GM19193 (cell line): ENCODE results near the gene OR51B6.

Experiments used
- POLR2A ChIP-seq: IDR thresholded peaks from 4 replicates; pipeline ENCODE4 v1.6.1; 2011; ENCODE audit not compliant: insufficient read depth, insufficient read length; ENCODE audit errors: extremely low read depth

Gene OR51B6

GRCh38 chr11:5351208-5351607 lies at the start of gene OR51B6:
Gene OR51B6 (plus strand): TSS chr11:5351508. CDS start chr11:5351508, 0 bp downstream.
- TF ChIP-seq POLR2A: no peak

- TF ChIP-seq POLR2A: no peak
These were observed 49.5 kb upstream of the OR51B6 start, which contains the start of gene OR51B4 for GRCh38 chr11:5301846-5302245. Gene OR51B4 (minus strand): TSS chr11:5301946. CDS start chr11:5301946, 0 bp downstream.

GRCh38 chr11:5303626-5304025 lies 47.7 kb upstream of the OR51B6 start:
- no peak for TF ChIP-seq POLR2A

GRCh38 chr11:5304046-5304445 lies 47.3 kb upstream of the OR51B6 start:
- TF ChIP-seq POLR2A: no peak

- TF ChIP-seq POLR2A: no peak
These were observed 43.9 kb upstream of the OR51B6 start for GRCh38 chr11:5307256-5308019.

- TF ChIP-seq POLR2A: no peak
These were observed 40.9 kb upstream of the OR51B6 start for GRCh38 chr11:5310423-5310822.

- TF ChIP-seq POLR2A: no peak
These were observed 34.0 kb upstream of the OR51B6 start for GRCh38 chr11:5317292-5317691.

GRCh38 chr11:5324197-5324596 lies 27.1 kb upstream of the OR51B6 start, which contains the start of gene OR51B2:
Gene OR51B2 (minus strand): TSS chr11:5324297. CDS start chr11:5324297, 0 bp downstream.
- no peak for TF ChIP-seq POLR2A

GRCh38 chr11:5335170-5335569 lies 16.1 kb upstream of the OR51B6 start:
- no peak for TF ChIP-seq POLR2A

- TF ChIP-seq POLR2A: no peak
These were observed 15.0 kb upstream of the OR51B6 start for GRCh38 chr11:5336331-5336730.

GRCh38 chr11:5339771-5340322 lies 11.5 kb upstream of the OR51B6 start:
- no peak for TF ChIP-seq POLR2A

GRCh38 chr11:5343474-5344335 lies 7.6 kb upstream of the OR51B6 start, which contains the start of gene OR51B5:
Gene OR51B5 (minus strand): TSS chr11:5343524. CDS start chr11:5343524, 0 bp downstream.
- TF ChIP-seq POLR2A: no peak

- no peak for TF ChIP-seq POLR2A
These were observed 5.5 kb upstream of the OR51B6 start for GRCh38 chr11:5345831-5346230.

GRCh38 chr11:5348551-5349194 lies 2.6 kb upstream of the OR51B6 start:
- TF ChIP-seq POLR2A: no peak

GRCh38 chr11:5349550-5349949 lies 1.8 kb upstream of the OR51B6 start:
- TF ChIP-seq POLR2A: no peak

- TF ChIP-seq POLR2A: no peak
These were observed 10.8 kb downstream of the OR51B6 start for GRCh38 chr11:5362017-5362625.
